Fibroblast of lung (primary cell): ENCODE data around the gene FSTL4. TPM values are rescaled to one million over a fixed set of nuclear protein-coding genes. Genes with fewer than 3 reads are reported as not detected.

Experiments used
- DNase-seq, 2 donors: peaks; one replicate each; pipeline versions ENCODE4 v3.0.0 to v3.0.0-alpha.2; 2010; ENCODE audit warnings: low read depth in 2 of 2
- H2AFZ ChIP-seq: 2 replicates; pipeline ENCODE4 v1.5.1; 2012; ENCODE audit warnings: low read length, control low read depth, inconsistent platforms
- H3K27ac ChIP-seq: 2 replicates; pipeline ENCODE4 v1.5.1; 2011; ENCODE audit warnings: low read length, control low read depth; ENCODE audit not compliant: insufficient read depth
- H3K27me3 ChIP-seq: 2 replicates; pipeline ENCODE4 v1.5.1; 2011; ENCODE audit warnings: mild to moderate bottlenecking, low read length; ENCODE audit not compliant: control insufficient read depth, insufficient read depth
- H3K36me3 ChIP-seq: 2 replicates; pipeline ENCODE4 v1.5.1; 2011; ENCODE audit warnings: low read length; ENCODE audit not compliant: control insufficient read depth, insufficient read depth
- H3K4me1 ChIP-seq: 2 replicates; pipeline ENCODE4 v1.5.1; 2011; ENCODE audit warnings: low read length; ENCODE audit not compliant: control insufficient read depth, insufficient read depth; ENCODE audit errors: extremely low read depth
- H3K4me2 ChIP-seq: 2 replicates; pipeline ENCODE4 v1.5.1; 2011; ENCODE audit warnings: low read length, control low read depth; ENCODE audit not compliant: insufficient read depth; ENCODE audit errors: extremely low read depth
- H3K4me3 ChIP-seq, 4 experiments: fragments of 200-600 bp in 1 of 4; sonication (generic) in 1 of 4; replicated peaks in 1 of 4; 2 replicates each; pipeline ENCODE4 v1.5.1; 2011 to 2016; ENCODE audit warnings: low read length in 4 of 4, low read depth in 3 of 4, mild to moderate bottlenecking in 3 of 4, control low read depth in 2 of 4, inconsistent platforms in 1 of 4, mixed read lengths in 1 of 4; ENCODE audit not compliant: insufficient read depth in 1 of 4; ENCODE audit errors: control extremely low read depth in 1 of 4
- H3K79me2 ChIP-seq: 2 replicates; pipeline ENCODE4 v1.5.1; 2012; ENCODE audit warnings: mild to moderate bottlenecking, low read length, inconsistent platforms; ENCODE audit not compliant: control insufficient read depth, insufficient read depth
- H3K9ac ChIP-seq: 2 replicates; pipeline ENCODE4 v1.5.1; 2011; ENCODE audit warnings: mild to moderate bottlenecking, low read length, control low read depth; ENCODE audit not compliant: insufficient read depth
- H3K9me3 ChIP-seq: 2 replicates; pipeline ENCODE4 v1.5.1; 2012; ENCODE audit warnings: low read depth, low read length; ENCODE audit not compliant: control insufficient read depth, insufficient read depth
- H4K20me1 ChIP-seq: 2 replicates; pipeline ENCODE4 v1.5.1; 2011; ENCODE audit warnings: low read length; ENCODE audit not compliant: control insufficient read depth, insufficient read depth; ENCODE audit errors: extremely low read depth
- EZH2 ChIP-seq: IDR thresholded peaks from 2 replicates; pipeline ENCODE4 v1.5.1; 2012; ENCODE audit warnings: low read length, control low read depth, mild to moderate bottlenecking; ENCODE audit errors: missing control alignments
- polyA plus RNA-seq, 2 donors: library from polyadenylated mRNA; depleted of rRNA in 1 of 2; stranded (reverse) in 1 of 2; unstranded in 1 of 2; fragments of >200 nt; gene quantifications; 2 replicates each; pipeline ENCODE4 v1.2.1, GENCODE V29; 2011 to 2012; ENCODE audit warnings: missing spikeins in 1 of 2
- total RNA-seq: library from RNA; depleted of rRNA; stranded (reverse); fragments of >200 nt; gene quantifications from 2 replicates; pipeline ENCODE4 v1.2.1, GENCODE V29; 2014
- TF ChIP-seq, protein P1 (sequence below), 2 donors: IDR thresholded peaks in 1 of 2; conservative IDR thresholded peaks in 1 of 2; 1 replicate in 1 of 2; 2 replicates in 1 of 2; pipeline ENCODE4 v1.5.1; 2011 to 2012; ENCODE audit warnings: low read length in 2 of 2, control low read depth in 1 of 2, inconsistent platforms in 1 of 2, low read depth in 1 of 2, mild to moderate bottlenecking in 1 of 2

The FSTL4 gene
- total and polyA plus RNA-seq, 2 donors (not counting 1 experiment from before 2014, with no cell fraction given), result 0.17 to 0.33 TPM

DNA sequence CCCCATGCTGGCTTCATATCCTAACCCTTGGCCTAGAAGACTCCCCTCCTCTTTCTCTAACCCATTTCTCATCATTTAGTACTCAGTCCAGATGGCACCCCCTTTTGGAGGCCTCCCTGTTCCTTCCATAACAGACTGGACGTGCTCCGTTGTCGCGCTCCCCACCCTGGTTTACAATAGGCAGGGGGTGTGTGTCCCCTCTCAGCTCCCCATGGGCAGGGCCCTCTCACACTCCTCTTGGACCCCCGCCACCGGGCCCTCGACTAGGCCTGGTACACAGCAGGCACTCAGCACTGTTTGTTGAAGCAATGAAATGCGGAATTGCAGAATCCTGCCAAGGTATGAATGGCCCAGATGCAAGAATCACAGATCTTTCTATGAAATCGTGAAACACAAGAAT lies 227.4 kb downstream of the FSTL4 start:
- Histone ChIP-seq H3K79me2 (no peaks in the 10 kb centered on the region), H3K4me1 (no peaks in the 10 kb centered on the region), H4K20me1 (no peaks in the 10 kb centered on the region), H3K36me3 (no peaks in the 10 kb centered on the region), H3K9ac (no peak overlapping the region), H3K27me3 (no peaks in the 10 kb centered on the region), H2AFZ (no peak overlapping the region), H3K27ac (no peak overlapping the region), H3K9me3 (no peaks in the 10 kb centered on the region), H3K4me3 (no peak overlapping the region), H3K4me2 (no peak overlapping the region)
- TF ChIP-seq EZH2, result no peak
- TF ChIP-seq, protein P1, sequence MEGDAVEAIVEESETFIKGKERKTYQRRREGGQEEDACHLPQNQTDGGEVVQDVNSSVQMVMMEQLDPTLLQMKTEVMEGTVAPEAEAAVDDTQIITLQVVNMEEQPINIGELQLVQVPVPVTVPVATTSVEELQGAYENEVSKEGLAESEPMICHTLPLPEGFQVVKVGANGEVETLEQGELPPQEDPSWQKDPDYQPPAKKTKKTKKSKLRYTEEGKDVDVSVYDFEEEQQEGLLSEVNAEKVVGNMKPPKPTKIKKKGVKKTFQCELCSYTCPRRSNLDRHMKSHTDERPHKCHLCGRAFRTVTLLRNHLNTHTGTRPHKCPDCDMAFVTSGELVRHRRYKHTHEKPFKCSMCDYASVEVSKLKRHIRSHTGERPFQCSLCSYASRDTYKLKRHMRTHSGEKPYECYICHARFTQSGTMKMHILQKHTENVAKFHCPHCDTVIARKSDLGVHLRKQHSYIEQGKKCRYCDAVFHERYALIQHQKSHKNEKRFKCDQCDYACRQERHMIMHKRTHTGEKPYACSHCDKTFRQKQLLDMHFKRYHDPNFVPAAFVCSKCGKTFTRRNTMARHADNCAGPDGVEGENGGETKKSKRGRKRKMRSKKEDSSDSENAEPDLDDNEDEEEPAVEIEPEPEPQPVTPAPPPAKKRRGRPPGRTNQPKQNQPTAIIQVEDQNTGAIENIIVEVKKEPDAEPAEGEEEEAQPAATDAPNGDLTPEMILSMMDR (conservative IDR thresholded peaks at IDR 0.05 in 1 of 2, IDR thresholded peaks at IDR 0.05 in 1 of 2; ENCODE audit: low read depth in 1 of 2, low read length in 2 of 2), result no peak
- no peak for DNase-seq

DNA sequence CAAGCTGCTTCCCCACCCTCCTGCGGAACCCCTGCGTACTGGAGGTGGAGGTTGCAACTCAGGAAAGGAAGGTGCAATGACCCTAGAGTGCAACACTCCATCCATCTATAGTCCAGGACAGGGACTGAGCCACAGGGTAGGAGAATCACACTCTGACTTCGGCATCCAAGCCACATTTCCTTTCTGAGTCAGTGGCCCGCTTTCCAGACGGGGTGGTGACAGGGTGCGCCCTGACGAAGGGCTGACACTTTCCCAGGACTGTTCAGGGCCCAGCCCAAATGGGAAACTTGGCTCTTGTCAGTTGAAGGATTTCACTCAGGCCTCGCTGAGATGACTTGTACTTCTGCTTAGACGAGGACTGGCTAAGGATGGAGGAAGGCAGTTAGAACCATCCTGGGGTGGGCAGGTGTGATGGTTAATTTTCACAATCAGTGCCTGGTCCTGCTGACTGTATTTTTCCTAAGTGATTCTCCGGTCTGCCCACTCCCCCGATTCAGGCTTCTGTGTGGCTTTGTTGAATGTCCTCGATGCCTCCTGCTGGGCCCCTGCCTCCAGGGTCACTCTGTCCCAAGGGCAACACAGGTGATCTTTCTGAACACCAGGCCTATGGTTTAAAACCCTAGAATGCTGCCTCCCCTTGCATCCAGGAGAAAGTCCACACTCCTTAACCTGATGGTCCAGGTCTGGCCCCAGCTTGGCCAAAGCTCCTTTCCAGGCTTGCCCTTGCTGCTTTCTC lies 228.1 kb downstream of the FSTL4 start:
- no peak overlapping the region for H2AFZ ChIP-seq
- no peak overlapping the region for H3K4me2 ChIP-seq
- H3K36me3 ChIP-seq, result no peaks in the 10 kb centered on the region
- no peak overlapping the region for H3K9ac ChIP-seq
- TF ChIP-seq, protein P1 (conservative IDR thresholded peaks at IDR 0.05 in 1 of 2, IDR thresholded peaks at IDR 0.05 in 1 of 2; ENCODE audit: low read depth in 1 of 2, low read length in 2 of 2), result no peak
- TF ChIP-seq EZH2, result no peak
- H3K79me2 ChIP-seq, result no peaks in the 10 kb centered on the region
- no peak overlapping the region for H3K4me3 ChIP-seq
- H3K4me1 ChIP-seq, result no peaks in the 10 kb centered on the region
- no peaks in the 10 kb centered on the region for H4K20me1 ChIP-seq
- no peak overlapping the region for H3K27ac ChIP-seq
- H3K9me3 ChIP-seq, result no peaks in the 10 kb centered on the region
- DNase-seq, result no peak
- H3K27me3 ChIP-seq, result no peaks in the 10 kb centered on the region

DNA sequence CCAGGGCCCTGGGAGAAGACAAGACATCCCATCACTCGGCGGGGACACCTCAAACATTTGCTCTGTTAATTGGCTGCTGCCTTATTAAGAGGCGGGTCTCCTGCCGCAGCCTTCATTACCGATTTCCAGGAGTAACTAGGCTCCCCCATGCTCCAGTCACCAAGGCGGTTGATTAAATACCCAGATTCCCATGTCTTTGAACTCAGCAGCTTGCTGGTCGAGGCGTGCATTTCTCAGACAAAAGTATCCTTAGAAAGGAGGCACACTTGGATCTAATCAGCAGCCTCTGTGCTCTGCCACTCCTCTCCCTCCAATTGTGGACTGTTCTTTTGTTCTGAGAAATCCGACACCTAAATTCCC lies 228.8 kb downstream of the FSTL4 start:
- no peak overlapping the region for H3K4me3 ChIP-seq

More for the DNA sequence above, 228.8 kb downstream of the FSTL4 start:
- DNase-seq, result no peak
- H3K27ac ChIP-seq, result no peak overlapping the region
- H2AFZ ChIP-seq, result no peak overlapping the region
- H3K36me3 ChIP-seq, result no peaks in the 10 kb centered on the region
- no peak overlapping the region for H3K9ac ChIP-seq
- no peaks in the 10 kb centered on the region for H3K4me1 ChIP-seq
- TF ChIP-seq, protein P1 (conservative IDR thresholded peaks at IDR 0.05 in 1 of 2, IDR thresholded peaks at IDR 0.05 in 1 of 2; ENCODE audit: low read depth in 1 of 2, low read length in 2 of 2), result no peak
- TF ChIP-seq EZH2, result no peak
- H3K27me3 ChIP-seq, result no peaks in the 10 kb centered on the region
- no peaks in the 10 kb centered on the region for H4K20me1 ChIP-seq
- H3K9me3 ChIP-seq, result no peaks in the 10 kb centered on the region
- no peak overlapping the region for H3K4me2 ChIP-seq
- H3K79me2 ChIP-seq, result no peaks in the 10 kb centered on the region
